GM19023 (cell line): ENCODE measurements around the gene RABGEF1.
"Not testable (repeated sequence)": the region's sequence is repeated elsewhere in the genome, so short reads cannot be mapped to it uniquely, and the experiment has no call there.

Source experiments
- ATAC-seq: cut with Tn5 transposase; IDR thresholded peaks from one replicate; pipeline ENCODE4 v1.9.1; 2021; ENCODE audit warnings: mild to moderate bottlenecking, moderate library complexity; ENCODE audit not compliant: unreplicated experiment

The RABGEF1 gene

DNA sequence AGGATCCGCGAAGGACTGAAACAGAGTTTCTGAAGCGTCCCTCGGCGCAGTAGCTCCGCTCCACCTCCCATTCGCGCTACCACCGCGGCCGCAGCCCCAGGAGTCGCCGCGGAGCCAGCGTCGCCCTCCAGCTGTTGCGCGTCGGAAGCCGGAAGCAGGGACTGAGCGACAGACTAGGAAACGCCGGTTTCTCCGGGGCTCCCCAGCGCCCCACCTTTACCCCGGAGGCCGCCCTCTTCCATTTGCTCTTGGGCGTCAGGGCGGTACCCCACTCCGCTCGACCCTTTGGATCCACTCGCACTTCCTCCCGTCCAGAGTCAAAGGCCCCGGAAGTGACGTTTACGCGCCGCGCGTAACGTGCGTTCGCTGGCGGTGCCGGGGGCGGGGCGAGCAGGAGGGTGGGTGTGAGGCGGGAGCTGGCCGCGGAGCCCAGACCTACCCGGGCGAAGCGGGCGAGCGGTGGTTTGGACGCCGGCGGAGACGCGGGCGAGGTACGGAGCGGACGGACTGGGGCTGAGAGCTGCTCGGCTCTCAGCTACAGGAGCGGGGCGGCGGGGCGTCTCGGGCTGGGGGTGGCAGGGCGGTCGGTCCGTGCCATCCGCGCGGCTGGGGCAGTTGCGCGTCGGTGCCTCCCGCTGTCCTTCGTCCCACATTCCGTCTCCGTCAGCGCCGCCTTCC is at the start of gene RABGEF1:
TSS of gene RABGEF1 (plus strand) at position 432 of the 678 bp plus-strand sequence. CDS start 31,167 bp downstream, outside the sequence.
- ATAC-seq: peak; percentile 88

DNA sequence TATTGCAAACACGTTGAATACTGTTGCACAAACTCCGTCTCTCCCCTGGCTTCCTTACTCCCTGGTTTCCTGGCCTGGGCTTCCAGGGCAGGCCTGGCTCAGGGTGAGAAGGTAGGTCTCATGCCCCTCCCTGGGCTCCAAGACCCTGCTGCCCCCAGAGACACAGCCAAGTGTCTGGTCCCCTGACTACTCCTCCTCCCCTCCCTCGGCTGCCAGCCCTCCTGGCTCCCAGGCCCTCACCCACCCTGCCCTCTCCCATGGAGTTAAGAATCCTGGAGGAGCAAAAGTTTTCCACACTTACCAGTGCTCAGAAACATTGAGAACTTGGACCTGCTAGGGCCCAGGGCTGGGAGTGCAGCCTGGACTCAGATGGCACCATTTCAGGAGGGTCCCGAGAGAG is 47.2 kb upstream of the RABGEF1 start:
- no peak for ATAC-seq

DNA sequence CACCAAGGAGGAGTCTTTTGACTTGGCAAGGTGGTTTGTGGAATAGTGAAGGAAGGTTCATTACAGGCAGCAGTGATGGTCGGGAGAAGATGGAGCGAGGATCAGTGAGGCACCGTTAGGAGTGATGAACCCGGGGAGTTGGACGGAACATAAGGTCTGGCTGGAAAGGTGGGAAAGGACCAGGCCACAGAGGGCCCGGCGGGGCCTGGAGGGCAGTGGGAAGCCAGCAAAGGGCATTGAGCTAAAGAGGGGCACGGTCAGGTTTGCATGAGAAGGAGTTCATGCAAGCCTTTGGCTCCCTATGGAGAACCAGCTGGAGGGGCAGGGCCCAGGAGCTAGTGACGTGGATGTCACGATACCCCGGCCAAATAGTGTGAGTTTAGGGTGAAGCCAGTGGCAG is 46.2 kb upstream of the RABGEF1 start:
- no peak for ATAC-seq

DNA sequence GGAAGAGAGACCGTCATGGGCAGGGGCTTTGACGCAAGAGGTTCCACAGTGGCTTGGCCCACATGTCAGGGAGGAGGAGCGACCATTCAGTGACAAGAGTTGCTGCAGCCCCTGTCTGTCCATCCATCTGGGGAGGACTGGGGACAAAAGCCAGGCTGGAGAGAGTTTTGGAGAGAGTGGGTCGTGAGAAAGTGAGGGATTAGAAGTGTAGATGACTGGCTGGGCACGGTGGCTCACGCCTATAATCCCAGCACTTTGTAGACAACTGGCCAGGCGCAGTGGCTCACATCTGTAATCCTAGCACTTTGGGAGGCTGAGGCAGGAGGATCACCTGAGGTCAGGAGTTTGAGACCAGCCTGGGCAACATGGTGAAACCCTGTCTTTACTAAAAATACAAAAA is 45.1 kb upstream of the RABGEF1 start:
- not testable (repeated sequence) for ATAC-seq

DNA sequence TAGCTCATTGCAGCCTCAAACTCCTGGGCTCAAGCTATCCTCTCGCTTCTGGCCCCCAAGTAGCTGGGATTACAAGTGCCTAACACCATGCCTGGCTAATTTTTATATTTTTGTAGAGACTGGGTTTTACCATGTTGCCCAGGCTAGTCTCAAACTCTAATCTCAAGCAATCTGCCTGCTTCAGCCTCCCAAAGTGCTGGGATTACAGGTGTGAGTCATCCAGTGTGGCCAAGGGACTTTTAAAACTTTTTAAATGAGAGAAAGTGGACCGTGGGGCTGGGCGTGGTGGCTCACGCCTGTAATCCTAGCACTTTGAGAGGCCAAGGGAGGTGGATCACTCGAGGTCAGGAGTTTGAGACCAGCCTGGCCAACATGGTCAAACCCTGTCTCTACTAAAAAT is 44.4 kb upstream of the RABGEF1 start:
- not testable (repeated sequence) for ATAC-seq

DNA sequence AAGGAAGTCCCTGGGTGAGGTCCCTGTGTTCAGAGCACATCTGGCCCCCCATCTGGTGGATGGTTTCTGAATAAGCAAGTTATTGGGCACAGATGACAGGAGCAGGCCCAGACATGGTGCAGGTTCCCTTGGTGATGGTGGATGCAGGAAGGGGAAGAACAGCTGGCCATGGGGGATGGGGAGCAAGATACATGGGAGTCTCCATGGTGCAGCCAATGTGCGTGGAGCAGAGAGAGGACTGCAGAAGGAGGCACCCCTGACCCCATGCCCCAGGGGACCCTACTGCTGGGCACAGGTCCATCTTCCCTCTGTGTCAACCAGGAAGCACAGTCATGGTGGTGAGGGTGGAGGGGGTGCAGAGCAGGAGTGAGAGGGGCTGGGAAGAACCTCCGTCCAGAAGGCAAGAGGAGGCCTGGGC is 43.8 kb upstream of the RABGEF1 start:
- no peak for ATAC-seq

DNA sequence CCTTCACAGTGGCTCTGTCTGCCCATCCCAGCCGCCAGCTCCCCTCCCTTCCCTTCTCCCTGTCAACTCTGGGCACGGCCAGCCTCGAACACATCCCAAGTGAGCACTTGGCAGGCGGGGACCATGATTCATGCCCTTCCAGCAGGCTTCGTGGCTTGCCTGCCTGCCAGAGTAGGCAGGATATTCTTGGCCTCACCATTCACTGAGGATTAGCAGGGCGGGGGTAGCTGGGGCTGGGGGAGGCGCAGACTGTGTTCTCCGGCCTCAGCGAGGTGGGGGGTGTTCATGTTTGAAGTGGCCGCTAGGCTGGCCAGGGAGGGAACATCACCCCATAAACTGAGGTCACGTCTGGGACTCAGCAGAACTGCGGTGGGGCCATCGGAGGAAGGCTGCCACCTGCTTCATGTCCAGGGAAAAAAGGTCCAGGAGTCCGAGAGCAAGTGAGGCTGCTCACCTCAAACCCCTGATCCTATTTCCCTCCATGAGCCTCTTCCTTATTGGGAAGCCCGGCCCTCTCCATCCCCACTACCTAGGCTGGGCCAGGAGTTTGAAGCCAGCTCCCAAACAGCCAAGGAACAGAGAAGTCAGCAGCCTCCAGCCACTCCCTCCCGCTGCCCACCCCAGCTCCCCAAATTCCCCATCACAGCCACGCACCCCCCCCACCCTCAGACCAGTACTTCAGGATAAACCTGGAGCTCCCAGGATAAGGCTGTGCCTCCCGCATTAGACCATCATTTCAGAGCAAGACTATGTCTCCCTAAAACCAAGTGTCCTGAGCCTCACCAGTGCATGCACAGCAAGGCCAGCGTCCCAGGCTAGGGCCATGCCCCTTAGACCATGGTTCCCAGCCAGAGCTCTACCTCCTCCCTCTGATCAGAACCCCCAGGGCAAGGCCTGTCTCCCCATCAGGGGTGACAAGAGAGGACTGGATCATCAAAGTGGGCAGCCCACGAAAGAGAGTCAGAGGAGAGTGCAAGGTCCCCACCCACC is 42.8 kb upstream of the RABGEF1 start:
- ATAC-seq: no peak

DNA sequence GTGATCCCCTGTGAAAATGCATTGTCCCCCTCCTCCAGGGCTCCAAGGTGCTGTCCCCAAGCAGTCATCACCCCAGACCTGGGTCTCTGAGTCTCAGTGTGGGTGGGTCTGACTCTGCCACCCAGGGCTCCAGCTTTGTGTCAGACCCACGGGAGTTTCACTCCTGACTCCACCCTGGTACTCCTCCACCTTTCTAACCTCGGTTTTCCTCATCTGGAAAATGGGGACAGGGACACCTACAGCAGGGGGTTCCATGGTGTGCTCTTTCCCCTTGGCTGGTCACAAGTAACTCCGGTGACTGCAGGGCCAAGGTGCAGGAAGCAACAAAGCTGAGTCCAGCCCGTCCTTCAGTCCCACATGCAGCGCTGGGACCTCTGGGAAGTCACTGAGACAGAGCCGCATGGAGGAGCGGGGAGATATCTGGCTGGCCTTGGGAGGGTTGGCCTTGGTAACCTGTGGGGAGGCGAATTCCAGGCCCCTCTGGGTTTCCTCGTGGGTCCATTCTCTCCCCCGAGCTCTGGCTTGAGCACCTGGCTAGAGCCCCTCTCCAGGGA is 41.8 kb upstream of the RABGEF1 start:
- ATAC-seq: no peak

DNA sequence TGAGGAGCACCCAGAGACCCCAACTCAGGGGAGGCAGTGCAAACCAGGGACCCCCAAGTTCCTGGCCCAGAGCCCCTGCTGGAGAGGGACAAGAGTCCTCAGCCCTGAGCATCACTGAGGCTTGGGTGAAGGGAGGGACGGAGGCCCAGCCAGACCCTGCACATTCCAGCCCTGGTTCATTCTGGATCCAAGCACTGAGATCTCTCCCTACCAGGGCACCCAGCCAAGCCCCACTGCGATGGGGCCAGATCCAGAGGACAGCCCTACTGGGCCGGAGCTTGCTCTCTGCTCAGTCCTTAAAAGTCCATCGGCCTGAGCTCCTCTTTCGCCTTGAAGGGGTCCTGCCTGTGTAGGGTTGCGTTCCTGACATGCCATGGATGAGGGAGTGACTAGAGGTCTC is 40.5 kb upstream of the RABGEF1 start:
- ATAC-seq: no peak

DNA sequence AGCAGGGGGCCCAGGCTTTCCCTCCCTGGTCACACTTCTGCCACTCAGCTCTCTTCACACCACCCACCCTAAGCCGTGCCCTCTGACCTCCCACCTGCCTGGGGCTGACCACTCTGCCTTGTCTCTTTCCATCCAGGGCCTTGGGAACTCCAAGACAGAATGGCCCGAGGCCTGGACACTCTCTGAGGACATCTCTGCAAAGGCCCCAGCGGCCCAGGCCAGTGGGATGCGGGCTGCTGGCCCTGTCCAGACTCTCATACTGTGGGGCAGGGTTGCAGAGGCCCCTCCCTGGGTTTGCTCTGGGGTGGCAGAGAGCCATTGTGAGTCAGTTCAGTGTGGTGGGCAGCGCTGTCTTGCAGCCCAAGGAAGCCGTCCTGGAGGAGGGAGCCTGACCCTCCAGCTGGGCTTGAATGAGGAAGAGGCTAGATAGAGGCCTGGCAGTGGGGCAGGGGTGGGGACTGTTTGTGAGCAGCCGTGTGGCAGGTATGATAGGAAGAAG is 39.9 kb upstream of the RABGEF1 start:
- ATAC-seq: no peak

DNA sequence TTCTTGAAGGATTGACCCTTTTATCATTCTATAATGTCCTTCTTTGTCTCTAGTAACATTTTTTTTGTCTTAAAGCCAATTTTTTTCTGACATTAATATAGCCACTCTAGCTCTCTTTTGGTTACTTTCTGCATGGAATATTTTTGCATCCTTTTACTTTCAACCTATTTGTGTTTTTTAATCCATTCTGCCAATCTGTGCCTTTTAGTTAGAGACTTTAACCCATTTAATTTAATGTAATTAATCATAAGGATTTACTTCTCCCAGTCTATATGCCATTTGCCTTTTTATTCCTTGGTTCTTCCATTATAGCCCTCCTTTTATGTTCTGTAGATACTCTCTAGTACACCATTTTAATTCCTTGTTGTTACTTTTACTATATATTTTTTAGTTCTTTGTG is 32.7 kb upstream of the RABGEF1 start:
- no peak for ATAC-seq

DNA sequence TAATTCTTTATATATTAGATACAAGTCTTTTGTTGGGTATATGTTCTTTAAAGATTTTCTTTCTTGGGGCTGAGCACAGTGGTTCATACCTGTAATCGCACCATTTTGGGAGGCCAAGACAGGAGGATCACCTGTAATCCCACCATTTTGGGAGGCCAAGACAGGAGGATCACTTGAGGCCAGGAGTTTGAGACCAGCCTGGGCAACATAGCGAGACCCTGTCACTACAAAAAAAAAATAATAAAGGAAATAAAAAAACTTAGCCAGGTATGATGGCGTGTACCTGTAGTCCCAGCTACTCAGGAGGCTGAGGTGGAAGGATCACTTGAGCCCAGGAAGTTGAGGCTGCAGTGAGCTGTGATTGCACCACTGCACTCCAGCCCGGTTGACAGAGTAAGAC is 29.8 kb upstream of the RABGEF1 start:
- ATAC-seq: not testable (repeated sequence)

DNA sequence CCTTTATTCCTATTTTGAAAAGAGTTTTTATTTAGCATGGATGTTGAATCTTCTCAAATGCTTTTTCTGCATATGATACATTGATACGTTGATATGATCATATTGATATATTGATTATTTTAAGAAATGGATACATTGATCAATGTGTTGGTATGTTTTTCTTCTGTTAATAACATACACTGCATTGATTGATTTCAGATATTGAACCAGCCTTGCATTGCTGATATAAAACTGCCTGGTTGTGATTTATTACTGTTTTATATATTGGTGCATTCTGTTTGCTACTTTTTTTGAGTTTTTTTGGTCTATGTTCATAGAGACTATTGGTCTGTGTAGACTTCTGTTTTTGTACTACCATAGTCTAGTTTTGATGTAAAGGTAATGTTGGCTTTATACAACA is 26.8 kb upstream of the RABGEF1 start:
- no peak for ATAC-seq

DNA sequence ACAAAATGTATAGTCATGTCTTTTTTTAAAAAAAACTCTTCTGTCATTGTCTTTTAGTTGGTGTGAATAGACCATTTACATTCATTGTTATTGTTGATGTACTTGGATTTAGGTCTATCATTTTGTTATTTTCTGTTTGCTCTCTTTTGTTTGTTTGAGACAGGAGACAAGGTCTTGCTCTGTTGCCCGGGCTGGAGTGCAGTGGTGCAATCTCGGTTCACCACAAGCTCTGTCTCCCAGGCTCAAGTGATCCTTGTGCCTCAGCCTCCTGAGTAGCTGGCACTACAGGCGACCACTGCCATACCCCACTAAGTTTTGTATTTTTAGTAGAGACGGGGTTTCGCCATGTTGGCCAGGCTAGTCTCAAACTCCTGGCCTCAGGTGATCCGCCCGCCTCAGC is 23.9 kb upstream of the RABGEF1 start:
- ATAC-seq: not testable (repeated sequence)

DNA sequence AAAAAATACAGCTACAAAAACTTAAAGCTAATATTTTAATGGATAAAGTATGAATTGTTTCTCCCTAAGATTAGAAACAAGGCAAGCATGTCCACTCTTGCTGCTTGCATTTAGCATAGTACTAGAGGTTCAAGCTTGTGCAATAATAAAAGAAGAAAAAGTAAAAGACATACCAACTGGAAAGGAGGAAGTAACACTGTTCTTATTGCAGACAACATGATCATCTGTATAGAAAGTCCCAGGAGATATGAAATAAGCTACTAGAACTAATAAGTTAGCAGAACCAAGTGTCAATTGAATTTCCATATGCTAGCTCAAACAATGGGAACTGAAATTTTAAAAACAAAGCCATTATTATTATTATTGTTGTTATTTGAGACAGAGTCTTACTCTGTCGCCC is 20.0 kb upstream of the RABGEF1 start:
- no peak for ATAC-seq

DNA sequence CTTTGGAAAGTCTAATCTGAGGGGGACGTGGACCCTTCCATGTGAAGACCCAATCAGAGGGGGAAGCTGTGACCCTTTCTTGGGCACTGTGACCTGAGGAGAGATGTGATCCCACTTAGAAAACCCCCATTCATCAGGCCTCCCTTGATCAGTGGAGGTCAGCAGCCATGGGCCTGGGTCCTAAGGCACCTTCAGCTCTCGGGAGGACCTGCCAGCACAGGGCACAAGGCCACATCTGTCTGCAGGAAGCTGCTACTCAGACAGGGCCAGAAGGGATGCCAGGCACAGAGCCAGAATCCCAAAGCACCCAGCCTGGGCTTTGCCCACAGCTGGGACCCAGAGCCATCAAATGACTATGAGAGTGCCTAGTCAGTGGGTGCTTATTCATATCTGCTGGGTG is 14.7 kb upstream of the RABGEF1 start:
- no peak for ATAC-seq

DNA sequence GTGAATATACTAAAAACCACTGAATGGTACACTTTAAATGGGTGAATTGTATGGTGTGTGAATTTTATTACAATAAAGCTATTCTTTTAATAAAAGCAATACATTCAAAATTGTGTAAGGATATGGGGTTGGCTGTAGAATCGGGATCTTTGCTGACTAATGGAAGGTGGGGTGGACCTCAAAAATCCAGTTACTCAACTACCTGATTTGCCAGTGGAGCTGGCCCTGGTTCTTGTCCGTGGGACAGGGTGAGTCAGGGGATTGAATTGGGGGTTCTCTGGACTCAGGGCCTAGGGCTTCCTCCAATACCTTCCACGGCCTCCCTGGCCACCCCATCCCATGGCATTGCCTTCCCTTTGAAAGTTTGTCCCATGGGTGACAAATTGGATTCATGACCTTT is 13.5 kb upstream of the RABGEF1 start:
- ATAC-seq: no peak

DNA sequence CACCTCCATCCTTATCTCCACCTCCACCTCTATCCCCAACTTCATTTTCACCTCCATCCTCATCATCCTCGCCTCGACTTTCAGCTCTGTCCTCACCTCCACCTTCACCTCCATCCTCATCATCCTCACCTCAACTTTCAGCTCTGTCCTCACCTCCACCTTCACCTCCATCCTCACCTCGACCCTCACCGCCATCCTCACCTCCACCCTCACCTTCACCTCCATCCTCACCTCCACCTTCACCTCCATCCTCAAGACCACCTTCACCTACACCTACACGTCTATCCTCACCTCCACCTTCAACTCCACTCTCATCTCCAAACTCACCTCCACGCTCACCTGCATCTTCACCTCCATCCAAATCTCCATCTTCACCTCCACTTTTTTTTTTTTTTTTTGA is 12.0 kb upstream of the RABGEF1 start:
- ATAC-seq: no peak

DNA sequence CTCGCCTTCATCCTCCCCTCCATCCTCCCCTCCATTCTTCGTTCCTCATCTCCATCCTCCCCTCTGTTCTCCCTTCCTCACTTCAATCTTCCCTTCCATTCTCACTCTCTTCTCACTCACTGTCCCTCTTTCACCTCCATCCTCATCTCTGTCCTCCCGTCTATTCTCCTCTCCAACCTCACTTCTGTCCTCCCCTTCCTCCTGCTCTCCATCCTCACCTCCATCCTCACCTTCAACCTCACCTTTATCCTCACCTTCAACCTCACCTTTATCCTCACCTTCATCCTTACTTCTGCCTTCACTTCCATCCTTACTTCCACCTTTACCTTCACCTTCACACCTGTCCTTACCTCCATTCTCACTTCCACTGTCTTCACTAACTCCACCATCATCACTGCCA is 11.3 kb upstream of the RABGEF1 start:
- ATAC-seq: no peak

DNA sequence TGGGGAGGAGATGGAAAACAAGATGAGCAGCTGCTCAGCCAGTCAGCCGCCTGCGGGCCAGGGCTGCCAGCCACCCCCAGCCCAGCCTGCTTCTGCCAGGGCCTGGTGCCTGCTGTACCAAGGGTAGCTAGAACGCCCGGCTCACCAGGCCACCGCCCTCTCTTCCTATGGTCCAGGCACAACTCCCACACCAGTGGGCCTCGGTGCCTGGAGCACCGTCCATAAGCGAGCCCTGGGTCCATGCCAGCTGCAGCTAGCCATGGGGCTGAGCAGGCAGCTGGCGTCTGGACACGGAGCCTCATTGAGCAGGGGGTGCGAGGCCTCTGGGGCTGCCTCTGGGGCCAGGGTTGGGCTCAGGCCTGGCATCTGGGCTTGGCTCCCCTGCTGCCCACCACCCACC is 8.5 kb upstream of the RABGEF1 start:
- no peak for ATAC-seq

DNA sequence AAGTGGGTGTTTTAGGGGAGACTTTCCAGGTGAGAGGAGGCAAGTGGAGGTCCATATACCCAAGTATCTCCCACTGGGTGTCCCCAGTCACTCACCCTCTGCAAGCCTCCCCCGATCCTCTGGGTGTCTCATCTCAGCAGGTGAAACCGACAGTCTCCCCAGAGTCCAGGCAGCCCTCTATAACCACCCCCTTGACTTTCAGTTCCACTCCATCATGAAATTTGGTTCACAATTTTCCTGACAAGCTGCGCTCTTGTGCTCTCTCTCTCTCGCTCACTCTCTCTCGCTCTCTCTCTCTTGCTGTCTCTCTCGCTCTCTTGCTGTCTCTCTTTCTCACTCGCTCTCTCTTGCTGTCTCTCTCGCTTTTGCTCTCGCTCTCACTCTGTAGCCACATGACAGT is 8.1 kb upstream of the RABGEF1 start:
- peak; percentile 54 for ATAC-seq

DNA sequence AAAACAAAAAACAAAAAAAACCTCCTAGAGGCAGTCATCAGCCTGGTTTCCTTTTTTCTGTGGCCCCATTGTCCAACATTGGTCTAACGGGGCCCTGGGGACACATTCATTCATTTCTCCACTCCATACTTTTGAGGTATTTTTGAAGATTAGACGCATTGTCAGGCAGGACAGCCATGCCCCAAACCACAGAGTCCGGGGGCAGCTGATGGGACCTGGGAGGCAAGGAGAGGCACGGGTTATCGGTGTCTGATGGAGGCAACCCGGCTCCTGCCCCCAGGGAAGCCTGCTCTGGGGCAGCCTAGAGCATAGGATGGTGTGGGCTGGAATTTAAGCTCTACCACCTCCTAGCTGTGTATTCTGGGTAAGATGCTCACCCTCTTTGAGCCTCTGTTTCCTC is 6.5 kb upstream of the RABGEF1 start:
- ATAC-seq: no peak
